ENCODE data around the gene CDH24. TPM values are rescaled to one million over a fixed set of nuclear protein-coding genes. Genes with fewer than 3 reads are reported as not detected.

The CDH24 gene
- total and polyA plus RNA-seq, 2 donors from 2014 or later, result 5.1 to 5.4 TPM

DNA sequence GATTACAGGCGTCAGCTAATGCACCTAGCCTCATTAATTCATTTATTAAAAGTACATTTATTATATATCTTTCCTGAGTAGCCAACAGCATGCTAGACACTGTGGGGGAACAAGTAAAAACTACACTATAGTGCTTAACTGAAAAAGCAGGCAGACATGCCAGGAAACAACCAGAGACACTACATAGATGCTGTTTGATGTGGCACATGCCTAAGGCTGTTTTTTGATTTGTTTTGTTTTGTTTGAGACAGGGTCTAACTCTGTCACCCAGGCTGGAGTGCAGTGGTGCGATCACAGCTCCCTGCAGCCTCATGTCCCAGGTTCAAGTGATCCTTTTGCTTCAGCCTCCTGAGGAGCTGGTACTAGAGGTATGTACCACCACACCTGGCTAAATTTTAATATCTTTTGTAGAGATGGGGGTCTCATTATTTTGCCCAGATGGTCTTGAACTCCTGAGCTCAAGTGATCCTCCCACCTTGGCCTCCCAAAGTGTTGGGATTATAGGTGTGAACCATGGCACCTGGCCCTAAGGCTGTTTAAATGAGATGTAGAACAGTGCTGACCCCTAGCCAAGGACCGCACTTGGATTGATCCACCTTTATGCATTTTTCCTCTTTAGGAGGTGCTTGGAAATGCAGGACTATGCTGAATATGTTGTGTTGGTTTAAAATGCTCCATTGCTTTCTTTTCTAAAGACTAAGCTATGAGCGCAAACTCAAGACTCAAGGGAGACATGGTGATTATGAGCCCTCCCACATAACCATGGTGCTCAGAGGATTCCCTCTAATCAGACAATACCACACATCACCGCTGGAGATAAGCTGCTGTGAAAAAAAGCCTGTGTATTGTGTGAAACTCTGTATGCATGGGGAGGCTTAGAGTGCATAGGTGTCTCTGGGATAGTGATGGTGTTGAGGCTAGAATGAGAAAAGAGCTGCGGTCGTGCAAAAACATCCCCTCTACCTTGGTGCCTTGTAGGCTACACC is 36.9 kb downstream of the CDH24 start:
- intact Hi-C loops (cut with DNase I), result no loop called here
- DNase-seq (peak in 1 of 5 donors; percentile 15), FAIRE-seq (no peak)
- no peak overlapping the region for H3K9ac ChIP-seq (ENCODE audit: low read length in 3 of 3)
- peaks cover 0 to 3% (median 0%) of the 10 kb centered on the region in 3 donors for H3K36me3 ChIP-seq (ENCODE audit: control insufficient read depth in 2 of 3, insufficient read depth in 3 of 3, low read length in 3 of 3)
- no peak overlapping the region for H3K4me3 ChIP-seq (ENCODE audit: low read length in 3 of 3)
- no peak overlapping the region for H3K27ac ChIP-seq (ENCODE audit: low read depth in 2 of 2, low read length in 2 of 2)
- H3K9me3 ChIP-seq (ENCODE audit: control insufficient read depth in 2 of 3, insufficient read depth in 1 of 3, low read length in 3 of 3), result no peaks in the 10 kb centered on the region
- no peaks in the 10 kb centered on the region for H3K27me3 ChIP-seq (ENCODE audit: control insufficient read depth, insufficient read depth, low read length)
- TF ChIP-seq, protein P1, sequence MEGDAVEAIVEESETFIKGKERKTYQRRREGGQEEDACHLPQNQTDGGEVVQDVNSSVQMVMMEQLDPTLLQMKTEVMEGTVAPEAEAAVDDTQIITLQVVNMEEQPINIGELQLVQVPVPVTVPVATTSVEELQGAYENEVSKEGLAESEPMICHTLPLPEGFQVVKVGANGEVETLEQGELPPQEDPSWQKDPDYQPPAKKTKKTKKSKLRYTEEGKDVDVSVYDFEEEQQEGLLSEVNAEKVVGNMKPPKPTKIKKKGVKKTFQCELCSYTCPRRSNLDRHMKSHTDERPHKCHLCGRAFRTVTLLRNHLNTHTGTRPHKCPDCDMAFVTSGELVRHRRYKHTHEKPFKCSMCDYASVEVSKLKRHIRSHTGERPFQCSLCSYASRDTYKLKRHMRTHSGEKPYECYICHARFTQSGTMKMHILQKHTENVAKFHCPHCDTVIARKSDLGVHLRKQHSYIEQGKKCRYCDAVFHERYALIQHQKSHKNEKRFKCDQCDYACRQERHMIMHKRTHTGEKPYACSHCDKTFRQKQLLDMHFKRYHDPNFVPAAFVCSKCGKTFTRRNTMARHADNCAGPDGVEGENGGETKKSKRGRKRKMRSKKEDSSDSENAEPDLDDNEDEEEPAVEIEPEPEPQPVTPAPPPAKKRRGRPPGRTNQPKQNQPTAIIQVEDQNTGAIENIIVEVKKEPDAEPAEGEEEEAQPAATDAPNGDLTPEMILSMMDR (IDR thresholded peaks at IDR 0.05; ENCODE audit: borderline replicate concordance, extremely low read depth, insufficient read depth), result no peak
- peaks cover 0 to 3% (median 0%) of the 10 kb centered on the region in 3 donors for H3K4me1 ChIP-seq (ENCODE audit: control insufficient read depth in 2 of 3, insufficient read depth in 2 of 3, low read depth in 1 of 3, low read length in 3 of 3)

DNA sequence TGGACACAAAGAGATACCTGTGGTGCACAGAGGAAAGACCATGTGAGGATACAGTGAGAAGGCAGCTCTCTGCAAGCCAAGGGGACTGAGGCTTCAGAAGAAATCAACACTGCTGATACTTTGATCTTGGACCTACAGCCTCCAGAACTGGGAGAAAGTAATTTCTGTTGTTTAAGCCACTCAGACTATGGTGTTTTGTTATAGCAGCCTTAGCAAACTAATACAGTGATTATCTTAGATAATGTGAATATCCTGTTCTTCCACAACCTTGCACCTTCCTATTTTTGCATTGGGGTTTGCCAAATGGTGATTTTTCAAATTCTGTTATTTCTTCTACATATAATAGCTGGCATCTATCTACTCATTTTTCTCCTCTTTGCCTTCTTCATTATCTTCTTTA is 39.2 kb downstream of the CDH24 start:
- no peak overlapping the region for H3K27ac ChIP-seq (ENCODE audit: low read depth in 2 of 2, low read length in 2 of 2)
- DNase-seq, result no peak
- intact Hi-C loops (cut with DNase I), result no loop called here
- H3K36me3 ChIP-seq (ENCODE audit: control insufficient read depth in 2 of 3, insufficient read depth in 3 of 3, low read length in 3 of 3), result no peaks in the 10 kb centered on the region
- H3K9me3 ChIP-seq (ENCODE audit: control insufficient read depth in 2 of 3, insufficient read depth in 1 of 3, low read length in 3 of 3), result no peaks in the 10 kb centered on the region
- H3K9ac ChIP-seq (ENCODE audit: low read length in 3 of 3), result no peak overlapping the region
- TF ChIP-seq, protein P1 (IDR thresholded peaks at IDR 0.05; ENCODE audit: borderline replicate concordance, extremely low read depth, insufficient read depth), result no peak
- H3K4me1 ChIP-seq (ENCODE audit: control insufficient read depth in 2 of 3, insufficient read depth in 2 of 3, low read depth in 1 of 3, low read length in 3 of 3), result no peaks in the 10 kb centered on the region
- no peak for FAIRE-seq
- no peak overlapping the region for H3K4me3 ChIP-seq (ENCODE audit: low read length in 3 of 3)
- no peaks in the 10 kb centered on the region for H3K27me3 ChIP-seq (ENCODE audit: control insufficient read depth, insufficient read depth, low read length)

DNA sequence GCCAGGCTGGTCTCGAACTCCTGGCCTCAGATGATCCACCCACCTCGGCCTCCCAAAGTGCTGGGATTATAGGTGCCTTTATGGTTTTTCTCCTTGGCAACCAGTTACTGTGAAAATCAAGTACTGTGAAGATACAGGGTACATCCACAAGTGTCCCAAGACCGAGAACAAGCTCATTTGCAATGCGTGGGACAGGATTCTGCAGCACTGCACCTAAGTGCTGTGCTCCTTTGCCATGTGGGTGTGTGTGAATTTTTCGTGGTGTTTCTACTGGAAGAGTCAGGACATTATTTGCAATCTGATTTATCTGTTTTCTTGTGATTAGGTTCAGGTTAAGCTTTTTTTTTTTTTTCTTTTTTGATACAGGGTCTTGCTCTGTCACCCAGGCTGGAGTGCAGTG is 40.2 kb downstream of the CDH24 start:
- intact Hi-C loops (cut with DNase I), result no loop called here
- peak in 1 of 5 donors; percentile 9 for DNase-seq
- no peak overlapping the region for H3K4me3 ChIP-seq (ENCODE audit: low read length in 3 of 3)
- no peaks in the 10 kb centered on the region for H3K36me3 ChIP-seq (ENCODE audit: control insufficient read depth in 2 of 3, insufficient read depth in 3 of 3, low read length in 3 of 3)
- H3K4me1 ChIP-seq (ENCODE audit: control insufficient read depth in 2 of 3, insufficient read depth in 2 of 3, low read depth in 1 of 3, low read length in 3 of 3), result no peaks in the 10 kb centered on the region
- H3K27ac ChIP-seq (ENCODE audit: low read depth in 2 of 2, low read length in 2 of 2), result no peak overlapping the region
- no peaks in the 10 kb centered on the region for H3K9me3 ChIP-seq (ENCODE audit: control insufficient read depth in 2 of 3, insufficient read depth in 1 of 3, low read length in 3 of 3)
- no peak overlapping the region for H3K9ac ChIP-seq (ENCODE audit: low read length in 3 of 3)
- no peak for FAIRE-seq
- H3K27me3 ChIP-seq (ENCODE audit: control insufficient read depth, insufficient read depth, low read length), result no peaks in the 10 kb centered on the region
- TF ChIP-seq, protein P1 (IDR thresholded peaks at IDR 0.05; ENCODE audit: borderline replicate concordance, extremely low read depth, insufficient read depth), result no peak

Measured in kidney (tissue), 14 donors.